GM12878 (cell line): Measurements from ENCODE around the gene LY9. TPM values are rescaled to one million over a fixed set of nuclear protein-coding genes. Genes with fewer than 3 reads are reported as not detected.

Source experiments
- ATAC-seq: fragments of 200-7000 bp; cut with Tn5 transposase; 3 replicates; pipeline ENCODE4 v1.9.1; 2020; ENCODE audit warnings: mild to moderate bottlenecking, moderate library complexity
- BruUV-seq: library from RNA; stranded (reverse); fragments of 400-500 nt; replicated peaks from 2 replicates; lab custom pipeline; 2021; lab: Mats Ljungman, UMichigan
- CTCF ChIA-PET: fragments of 300-600 bp; sonication (Branson Sonifier 250); formaldehyde crosslinking; extraction: SDS; loops from one replicate; lab custom pipeline; 2021; ENCODE audit warnings: inconsistent platforms; lab: Yijun Ruan, JAX
- POLR2A ChIA-PET: fragments of 350-600 bp; formaldehyde crosslinking; extraction: SDS; loops from one replicate; lab custom pipeline; 2021; ENCODE audit warnings: inconsistent platforms; lab: Charles Lee
- RAD21 ChIA-PET: fragments of 300-600 bp; sonication (Branson Sonifier 250); formaldehyde crosslinking; loops from one replicate; lab custom pipeline; 2023; ENCODE audit warnings: antibody characterized with exemption; ENCODE audit not compliant: unreplicated experiment; lab: Charles Lee
- SMC1A ChIA-PET: fragments of 300-600 bp; sonication (Branson Sonifier 250); formaldehyde crosslinking; loops from one replicate; lab custom pipeline; 2023; ENCODE audit not compliant: unreplicated experiment, uncharacterized antibody; lab: Charles Lee
- DNase-seq: peaks from one replicate; pipeline ENCODE4 v3.0.0-alpha.2; 2011; ENCODE audit warnings: low read depth, low spot score
- FAIRE-seq: peaks from 3 replicates; lab custom pipeline; 2011; peaks lifted over from hg19 to GRCh38; lab: Jason Lieb, UNC
- H2AFZ ChIP-seq: 2 replicates; pipeline ENCODE4 v1.6.0; 2011; ENCODE audit warnings: low read depth, low read length, control low read depth; ENCODE audit not compliant: control insufficient read depth
- H3K27ac ChIP-seq: 2 replicates; pipeline ENCODE4 v1.5.1; 2011; ENCODE audit warnings: control low read depth; ENCODE audit not compliant: control insufficient read depth, insufficient read depth
- H3K27me3 ChIP-seq, 2 experiments: replicated peaks in 1 of 2; 2 replicates each; pipeline versions ENCODE4 v1.6.0 to v1.6.1; 2011; ENCODE audit warnings: low read length in 1 of 2; ENCODE audit not compliant: control insufficient read depth in 2 of 2, insufficient read depth in 2 of 2
- H3K36me3 ChIP-seq, 2 experiments: 2 replicates each; pipeline ENCODE4 v1.5.1; 2011; ENCODE audit warnings: low read length in 1 of 2; ENCODE audit not compliant: control insufficient read depth in 2 of 2, insufficient read depth in 2 of 2
- H3K4me1 ChIP-seq: 2 replicates; pipeline ENCODE4 v1.6.1; 2011; ENCODE audit warnings: mild to moderate bottlenecking, low read length, moderate library complexity, mixed read lengths; ENCODE audit not compliant: control insufficient read depth, insufficient read depth
- H3K4me2 ChIP-seq: 2 replicates; pipeline ENCODE4 v1.6.0; 2011; ENCODE audit warnings: control low read depth; ENCODE audit not compliant: control insufficient read depth, insufficient read depth
- H3K4me3 ChIP-seq: fragments of 200-600 bp; sonication (generic); 2 replicates; pipeline ENCODE4 v1.5.1; 2016
- H3K79me2 ChIP-seq: 2 replicates; pipeline ENCODE4 v1.6.0; 2011; ENCODE audit warnings: low read length; ENCODE audit not compliant: control insufficient read depth, insufficient read depth
- H3K9ac ChIP-seq: 2 replicates; pipeline ENCODE4 v1.8.0; 2011; ENCODE audit warnings: low read length, control low read depth, mixed read lengths; ENCODE audit not compliant: control insufficient read depth, insufficient read depth
- H3K9me3 ChIP-seq: replicated peaks from 3 replicates; pipeline ENCODE4 v1.5.1; 2011; ENCODE audit warnings: mild to moderate bottlenecking, low read length; ENCODE audit not compliant: control insufficient read depth, insufficient read depth
- H4K20me1 ChIP-seq: 2 replicates; pipeline ENCODE4 v1.6.0; 2011; ENCODE audit not compliant: control insufficient read depth, insufficient read depth
- ATF7 ChIP-seq: fragments of 450-650 bp; IDR thresholded peaks from 2 replicates; pipeline ENCODE4 v1.6.1; 2016; ENCODE audit warnings: low read depth, mild to moderate bottlenecking
- BACH1 ChIP-seq: fragments of 450-650 bp; IDR thresholded peaks from 2 replicates; pipeline ENCODE4 v1.6.1; 2017; ENCODE audit warnings: mild to moderate bottlenecking, borderline replicate concordance
- BMI1 ChIP-seq: fragments of 450-650 bp; IDR thresholded peaks from 2 replicates; pipeline ENCODE4 v1.6.1; 2016; ENCODE audit warnings: mild to moderate bottlenecking, moderate library complexity, borderline replicate concordance
- CBX5 ChIP-seq: sonication (generic); IDR thresholded peaks from 2 replicates; pipeline ENCODE4 v1.6.1; 2016; ENCODE audit warnings: low read depth, moderate library complexity, mild to moderate bottlenecking, inconsistent platforms
- HDAC6 ChIP-seq: fragments of 200-600 bp; sonication (generic); IDR thresholded peaks from one replicate; pipeline ENCODE4 v1.8.0; 2017; ENCODE audit warnings: antibody characterized with exemption; ENCODE audit not compliant: unreplicated experiment
- KLF5 ChIP-seq: fragments of 450-650 bp; IDR thresholded peaks from 2 replicates; pipeline ENCODE4 v1.6.1; 2014; ENCODE audit warnings: mild to moderate bottlenecking; ENCODE audit not compliant: partially characterized antibody
- MLLT1 ChIP-seq: fragments of 450-650 bp; IDR thresholded peaks from 2 replicates; pipeline ENCODE4 v1.6.1; 2016; ENCODE audit warnings: mild to moderate bottlenecking
- NFYB ChIP-seq: IDR thresholded peaks from 2 replicates; pipeline ENCODE4 v1.6.1; 2011; ENCODE audit warnings: low read depth, mild to moderate bottlenecking, low read length, improper control_type of control experiment, moderate library complexity; ENCODE audit not compliant: insufficient read depth
- RELA ChIP-seq: fragments of 450-650 bp; IDR thresholded peaks from 2 replicates; pipeline ENCODE4 v1.8.0; 2014; ENCODE audit warnings: borderline replicate concordance; ENCODE audit not compliant: partially characterized antibody
- RELB ChIP-seq: fragments of 450-650 bp; IDR thresholded peaks from 2 replicates; pipeline ENCODE4 v1.6.1; 2017; ENCODE audit warnings: low read depth, mild to moderate bottlenecking, moderate library complexity
- in situ Hi-C: fragments of 300-500 bp; cut with MboI; formaldehyde crosslinking; loops from 9 replicates; pipeline ENCODE4 v1.14.3; 2018; ENCODE audit warnings: mixed read lengths
- intact Hi-C: fragments of 100-400 bp; cut with micrococcal nuclease; formaldehyde crosslinking; loops from one replicate; pipeline ENCODE4 v1.14.2; 2022; ENCODE audit not compliant: unreplicated experiment
- polyA plus RNA-seq, 11 experiments: library from polyadenylated mRNA; depleted of rRNA in 4 of 11; unstranded in 6 of 11; stranded (reverse) in 5 of 11; fragments of >200 nt; fragmentation: Nextera tagmentation in 4 of 11; fragmentation: Illumina TruSeq in 1 of 11; extraction: Ambion mirVana in 4 of 11; extraction: Trizol in 1 of 11; gene quantifications; 1 replicate in 1 of 11; 2 replicates in 10 of 11; pipeline versions ENCODE4 v1.2.1 to v1.2.3, GENCODE V29; 2011 to 2016; ENCODE audit warnings: inconsistent platforms in 2 of 11, missing spikeins in 2 of 11, low read depth in 1 of 11
- total RNA-seq, 4 experiments: library from RNA; depleted of rRNA in 3 of 4; stranded (reverse); fragments of >200 nt in 3 of 4; fragmentation: Illumina TruSeq in 1 of 4; extraction: Trizol in 1 of 4; gene quantifications; 2 replicates each; pipeline versions ENCODE4 v1.2.1 to v1.2.3, GENCODE V29; 2013 to 2021

The LY9 gene
- total and polyA plus RNA-seq, 10 of the 15 experiments (the other 5 are each of a cell fraction or from before 2014, with no cell fraction given) = 2.7 to 12.5 (median 9.0) TPM

GRCh38 chr1:160806784-160807183, 10.8 kb downstream of the LY9 start:
- no peaks in the 10 kb centered on the region for H3K4me1 ChIP-seq
- SMC1A ChIA-PET = interaction anchor here (1.0 to 2.9 kb wide), 4 partner anchors 10 to 84 kb away, joined by 3 to 18 read pairs (median 4); partner anchors contain the start of gene LY9
- POLR2A ChIA-PET = no interaction called here
- H3K79me2 ChIP-seq = no peaks in the 10 kb centered on the region; the same call in 1 of the 2 replicates
- no TSS peak for BruUV-seq
- H3K27me3 ChIP-seq = no peaks in the 10 kb centered on the region
- H3K36me3 ChIP-seq = peaks cover 0 to 5% of the 10 kb centered on the region in 2 experiments; a peak in 1 of 4 replicates
- peaks cover 6% of the 10 kb centered on the region for H3K9me3 ChIP-seq
- TF ChIP-seq NFYB = no peak
- no peak for TF ChIP-seq HDAC6
- no peak for TF ChIP-seq MLLT1
- no peak for TF ChIP-seq BMI1
- TF ChIP-seq CBX5 = peak; percentile 84; the same call in 1 of the 2 replicates
- TF ChIP-seq RELB = peak; percentile 62
- peak; percentile 25 for TF ChIP-seq KLF5
- TF ChIP-seq RELA = no peak
- TF ChIP-seq ATF7 = 0 out of 2 replicates have a peak, but pooled peaks have one; percentile 10
- TF ChIP-seq BACH1 = no peak
- intact Hi-C loops (no loop called here), in situ Hi-C loops (no loop called here)
- FAIRE-seq = peak; percentile 44
- H3K4me3 ChIP-seq = no peak overlapping the region
- no peak overlapping the region for H3K4me2 ChIP-seq
- H4K20me1 ChIP-seq = no peaks in the 10 kb centered on the region
- no peak overlapping the region for H2AFZ ChIP-seq
- RAD21 ChIA-PET = interaction anchor here (0.7 to 1.4 kb wide), 4 partner anchors 12 to 31 kb away, joined by 3 to 5 read pairs (median 3); no protein-coding TSS in a partner anchor
- no peak overlapping the region for H3K27ac ChIP-seq
- CTCF ChIA-PET = interaction anchor here (0.8 to 2.6 kb wide), 10 partner anchors 9 to 145 kb away, joined by 3 to 18 read pairs (median 4); no protein-coding TSS in a partner anchor
- no peak overlapping the region for H3K9ac ChIP-seq
- DNase-seq = no peak
- no peak for ATAC-seq
